ENCODE measurements around the gene SEC14L1.

SEC14L1 gene

GRCh38 chr17:77210946-77211541, 70.3 kb downstream of the SEC14L1 start:
- Histone ChIP-seq H3K4me3 (ENCODE audit: low read depth, low read length) (no peak overlapping the region), H3K9ac (ENCODE audit: low read length) (no peak overlapping the region), H3K27ac (ENCODE audit: low read depth, low read length) (no peak overlapping the region), H3K27me3 (ENCODE audit: control insufficient read depth, insufficient read depth, low read length) (no peaks in the 10 kb centered on the region), H3K4me1 (ENCODE audit: control insufficient read depth, insufficient read depth, low read length) (peaks cover 4% of the 10 kb centered on the region; the same call in 1 of the 2 replicates), H3K9me3 (ENCODE audit: control insufficient read depth, insufficient read depth, low read depth, low read length) (no peaks in the 10 kb centered on the region), H3K36me3 (ENCODE audit: control insufficient read depth, insufficient read depth, low read length) (peaks cover 75% of the 10 kb centered on the region)

GRCh38 chr17:77211681-77212080, 70.9 kb downstream of the SEC14L1 start:
- Histone ChIP-seq H3K4me1 (ENCODE audit: control insufficient read depth, insufficient read depth, low read length) (peaks cover 4% of the 10 kb centered on the region; the same call in 1 of the 2 replicates), H3K27ac (ENCODE audit: low read depth, low read length) (no peak overlapping the region), H3K27me3 (ENCODE audit: control insufficient read depth, insufficient read depth, low read length) (no peaks in the 10 kb centered on the region), H3K9me3 (ENCODE audit: control insufficient read depth, insufficient read depth, low read depth, low read length) (no peaks in the 10 kb centered on the region), H3K4me3 (ENCODE audit: low read depth, low read length) (no peak overlapping the region), H3K36me3 (ENCODE audit: control insufficient read depth, insufficient read depth, low read length) (peaks cover 72% of the 10 kb centered on the region), H3K9ac (ENCODE audit: low read length) (no peak overlapping the region)

GRCh38 chr17:77212081-77212832, 71.5 kb downstream of the SEC14L1 start:
- Histone ChIP-seq H3K36me3 (ENCODE audit: control insufficient read depth, insufficient read depth, low read length) (peaks cover 73% of the 10 kb centered on the region), H3K27me3 (ENCODE audit: control insufficient read depth, insufficient read depth, low read length) (no peaks in the 10 kb centered on the region), H3K27ac (ENCODE audit: low read depth, low read length) (no peak overlapping the region), H3K4me1 (ENCODE audit: control insufficient read depth, insufficient read depth, low read length) (peaks cover 4% of the 10 kb centered on the region; the same call in 1 of the 2 replicates), H3K9me3 (ENCODE audit: control insufficient read depth, insufficient read depth, low read depth, low read length) (no peaks in the 10 kb centered on the region), H3K9ac (ENCODE audit: low read length) (no peak overlapping the region), H3K4me3 (ENCODE audit: low read depth, low read length) (no peak overlapping the region)

GRCh38 chr17:77212833-77213777, 72.3 kb downstream of the SEC14L1 start:
- no peak overlapping the region for H3K27ac ChIP-seq (ENCODE audit: low read depth, low read length)
- H3K36me3 ChIP-seq (ENCODE audit: control insufficient read depth, insufficient read depth, low read length), result peaks cover 75% of the 10 kb centered on the region
- no peaks in the 10 kb centered on the region for H3K27me3 ChIP-seq (ENCODE audit: control insufficient read depth, insufficient read depth, low read length)
- H3K9me3 ChIP-seq (ENCODE audit: control insufficient read depth, insufficient read depth, low read depth, low read length), result no peaks in the 10 kb centered on the region
- no peak overlapping the region for H3K9ac ChIP-seq (ENCODE audit: low read length)
- H3K4me1 ChIP-seq (ENCODE audit: control insufficient read depth, insufficient read depth, low read length), result peaks cover 3% of the 10 kb centered on the region; the same call in 1 of the 2 replicates
- H3K4me3 ChIP-seq (ENCODE audit: low read depth, low read length), result no peak overlapping the region

GRCh38 chr17:77213778-77214132, 73.0 kb downstream of the SEC14L1 start:
- Histone ChIP-seq H3K4me1 (ENCODE audit: control insufficient read depth, insufficient read depth, low read length) (no peaks in the 10 kb centered on the region), H3K4me3 (ENCODE audit: low read depth, low read length) (no peak overlapping the region), H3K9me3 (ENCODE audit: control insufficient read depth, insufficient read depth, low read depth, low read length) (no peaks in the 10 kb centered on the region), H3K27me3 (ENCODE audit: control insufficient read depth, insufficient read depth, low read length) (no peaks in the 10 kb centered on the region), H3K27ac (ENCODE audit: low read depth, low read length) (no peak overlapping the region), H3K9ac (ENCODE audit: low read length) (no peak overlapping the region), H3K36me3 (ENCODE audit: control insufficient read depth, insufficient read depth, low read length) (peaks cover 74% of the 10 kb centered on the region)

- H3K36me3 ChIP-seq (ENCODE audit: control insufficient read depth, insufficient read depth, low read length), result peaks cover 71% of the 10 kb centered on the region
- H3K9me3 ChIP-seq (ENCODE audit: control insufficient read depth, insufficient read depth, low read depth, low read length), result no peaks in the 10 kb centered on the region
- H3K27ac ChIP-seq (ENCODE audit: low read depth, low read length), result no peak overlapping the region
- H3K27me3 ChIP-seq (ENCODE audit: control insufficient read depth, insufficient read depth, low read length), result no peaks in the 10 kb centered on the region
- no peak overlapping the region for H3K4me3 ChIP-seq (ENCODE audit: low read depth, low read length)
- H3K4me1 ChIP-seq (ENCODE audit: control insufficient read depth, insufficient read depth, low read length), result no peaks in the 10 kb centered on the region
- no peak overlapping the region for H3K9ac ChIP-seq (ENCODE audit: low read length)
Measured at GRCh38 chr17:77214328-77214727, 73.6 kb downstream of the SEC14L1 start.

GRCh38 chr17:77214743-77215142, 74.0 kb downstream of the SEC14L1 start:
- no peaks in the 10 kb centered on the region for H3K27me3 ChIP-seq (ENCODE audit: control insufficient read depth, insufficient read depth, low read length)
- H3K9ac ChIP-seq (ENCODE audit: low read length), result no peak overlapping the region
- no peaks in the 10 kb centered on the region for H3K9me3 ChIP-seq (ENCODE audit: control insufficient read depth, insufficient read depth, low read depth, low read length)
- no peak overlapping the region for H3K4me3 ChIP-seq (ENCODE audit: low read depth, low read length)
- no peak overlapping the region for H3K27ac ChIP-seq (ENCODE audit: low read depth, low read length)
- peaks cover 67% of the 10 kb centered on the region for H3K36me3 ChIP-seq (ENCODE audit: control insufficient read depth, insufficient read depth, low read length)
- no peaks in the 10 kb centered on the region for H3K4me1 ChIP-seq (ENCODE audit: control insufficient read depth, insufficient read depth, low read length)

GRCh38 chr17:77215281-77215680, 74.5 kb downstream of the SEC14L1 start:
- Histone ChIP-seq H3K4me3 (ENCODE audit: low read depth, low read length) (no peak overlapping the region), H3K27me3 (ENCODE audit: control insufficient read depth, insufficient read depth, low read length) (no peaks in the 10 kb centered on the region), H3K36me3 (ENCODE audit: control insufficient read depth, insufficient read depth, low read length) (peaks cover 63% of the 10 kb centered on the region), H3K9ac (ENCODE audit: low read length) (no peak overlapping the region), H3K27ac (ENCODE audit: low read depth, low read length) (no peak overlapping the region), H3K4me1 (ENCODE audit: control insufficient read depth, insufficient read depth, low read length) (no peaks in the 10 kb centered on the region), H3K9me3 (ENCODE audit: control insufficient read depth, insufficient read depth, low read depth, low read length) (no peaks in the 10 kb centered on the region)

GRCh38 chr17:77216486-77216885, 75.7 kb downstream of the SEC14L1 start:
- no peaks in the 10 kb centered on the region for H3K9me3 ChIP-seq (ENCODE audit: control insufficient read depth, insufficient read depth, low read depth, low read length)
- no peak overlapping the region for H3K4me3 ChIP-seq (ENCODE audit: low read depth, low read length)
- H3K4me1 ChIP-seq (ENCODE audit: control insufficient read depth, insufficient read depth, low read length), result no peaks in the 10 kb centered on the region
- peaks cover 51% of the 10 kb centered on the region for H3K36me3 ChIP-seq (ENCODE audit: control insufficient read depth, insufficient read depth, low read length)
- no peak overlapping the region for H3K9ac ChIP-seq (ENCODE audit: low read length)
- no peaks in the 10 kb centered on the region for H3K27me3 ChIP-seq (ENCODE audit: control insufficient read depth, insufficient read depth, low read length)
- H3K27ac ChIP-seq (ENCODE audit: low read depth, low read length), result no peak overlapping the region

- Histone ChIP-seq H3K9ac (ENCODE audit: low read length) (no peak overlapping the region), H3K27me3 (ENCODE audit: control insufficient read depth, insufficient read depth, low read length) (no peaks in the 10 kb centered on the region), H3K27ac (ENCODE audit: low read depth, low read length) (no peak overlapping the region), H3K4me1 (ENCODE audit: control insufficient read depth, insufficient read depth, low read length) (no peaks in the 10 kb centered on the region), H3K9me3 (ENCODE audit: control insufficient read depth, insufficient read depth, low read depth, low read length) (no peaks in the 10 kb centered on the region), H3K36me3 (ENCODE audit: control insufficient read depth, insufficient read depth, low read length) (peaks cover 45% of the 10 kb centered on the region), H3K4me3 (ENCODE audit: low read depth, low read length) (no peak overlapping the region)
Measured at GRCh38 chr17:77217123-77217522, 76.4 kb downstream of the SEC14L1 start.

- peaks cover 40% of the 10 kb centered on the region for H3K36me3 ChIP-seq (ENCODE audit: control insufficient read depth, insufficient read depth, low read length)
Measured at GRCh38 chr17:77217566-77217965, 76.8 kb downstream of the SEC14L1 start.

More at GRCh38 chr17:77217566-77217965, 76.8 kb downstream of the SEC14L1 start:
- Histone ChIP-seq H3K27me3 (ENCODE audit: control insufficient read depth, insufficient read depth, low read length) (no peaks in the 10 kb centered on the region), H3K9ac (ENCODE audit: low read length) (no peak overlapping the region), H3K27ac (ENCODE audit: low read depth, low read length) (no peak overlapping the region), H3K9me3 (ENCODE audit: control insufficient read depth, insufficient read depth, low read depth, low read length) (no peaks in the 10 kb centered on the region), H3K4me3 (ENCODE audit: low read depth, low read length) (no peak overlapping the region), H3K4me1 (ENCODE audit: control insufficient read depth, insufficient read depth, low read length) (no peaks in the 10 kb centered on the region)
